OCI-LY1 (cell line): Measurements from ENCODE around the gene DBR1.

Experiments used
- H2AFZ ChIP-seq: fragments of 200-600 bp; sonication (generic), shearing (Covaris generic); 2 replicates; pipeline ENCODE4 v1.6.0; 2014; ENCODE audit warnings: antibody characterized with exemption, mild to moderate bottlenecking, low read length
- H3F3A ChIP-seq: fragments of 200-600 bp; sonication (generic), shearing (Covaris generic); 2 replicates; pipeline ENCODE4 v1.6.0; 2014; ENCODE audit warnings: mild to moderate bottlenecking, antibody characterized with exemption, low read length, moderate library complexity; ENCODE audit not compliant: insufficient read depth
- H3K27ac ChIP-seq: fragments of 200-600 bp; sonication (generic); 2 replicates; pipeline ENCODE4 v1.5.1; 2014; ENCODE audit warnings: low read length, mixed run types, mild to moderate bottlenecking, low read depth; ENCODE audit not compliant: poor library complexity, severe bottlenecking
- H3K27me3 ChIP-seq: fragments of 200-600 bp; sonication (generic); 2 replicates; pipeline ENCODE4 v1.6.0; 2014; ENCODE audit warnings: antibody characterized with exemption, mild to moderate bottlenecking, low read length, moderate library complexity; ENCODE audit not compliant: insufficient read depth
- H3K36me3 ChIP-seq: fragments of 200-600 bp; sonication (generic); 2 replicates; pipeline ENCODE4 v1.6.1; 2014; ENCODE audit warnings: mild to moderate bottlenecking, antibody characterized with exemption, low read length, moderate library complexity, mixed read lengths; ENCODE audit not compliant: insufficient read depth
- H3K4me1 ChIP-seq: fragments of 200-600 bp; sonication (generic); 2 replicates; pipeline ENCODE4 v1.5.1; 2014; ENCODE audit warnings: mild to moderate bottlenecking, low read length, moderate library complexity; ENCODE audit not compliant: insufficient read depth, severe bottlenecking
- H3K4me2 ChIP-seq: fragments of 200-600 bp; sonication (generic), shearing (Covaris generic); 2 replicates; pipeline ENCODE4 v1.6.1; 2014; ENCODE audit warnings: low read length
- H3K4me3 ChIP-seq: fragments of 200-600 bp; sonication (generic); 2 replicates; pipeline ENCODE4 v1.5.1; 2014; ENCODE audit warnings: low read length, low read depth, mild to moderate bottlenecking, mixed read lengths; ENCODE audit not compliant: poor library complexity, severe bottlenecking
- H3K79me2 ChIP-seq: fragments of 200-600 bp; shearing (Covaris generic); 2 replicates; pipeline ENCODE4 v1.6.1; 2016; ENCODE audit warnings: mixed run types, low read length, mixed read lengths; ENCODE audit not compliant: insufficient read depth
- H3K9ac ChIP-seq: fragments of 200-600 bp; sonication (generic), shearing (Covaris generic); 2 replicates; pipeline ENCODE4 v1.6.1; 2014; ENCODE audit warnings: mild to moderate bottlenecking, low read length, mixed read lengths
- H3K9me2 ChIP-seq: fragments of 200-600 bp; sonication (generic), shearing (Covaris generic); 2 replicates; pipeline ENCODE4 v1.6.1; 2014; ENCODE audit warnings: low read depth, mild to moderate bottlenecking, low read length, mixed read lengths
- H3K9me3 ChIP-seq: fragments of 200-600 bp; shearing (Covaris generic); 2 replicates; pipeline ENCODE4 v1.6.1; 2014; ENCODE audit warnings: low read length, mixed read lengths
- H4K20me1 ChIP-seq: fragments of 200-600 bp; sonication (generic), shearing (Covaris generic); 2 replicates; pipeline ENCODE4 v1.6.0; 2016; ENCODE audit warnings: mild to moderate bottlenecking, low read length; ENCODE audit not compliant: insufficient read depth
- CTCF ChIP-seq: fragments of 200-600 bp; sonication (generic), shearing (Covaris generic); IDR thresholded peaks from 2 replicates; pipeline ENCODE4 v1.5.1; 2017; ENCODE audit warnings: mild to moderate bottlenecking, antibody characterized with exemption, low read length, moderate library complexity, mixed read lengths
- EZH2 ChIP-seq: fragments of 200-600 bp; sonication (generic), shearing (Covaris generic); IDR thresholded peaks from 2 replicates; pipeline ENCODE4 v1.8.0; 2017; ENCODE audit warnings: borderline replicate concordance, mixed run types, mild to moderate bottlenecking, antibody characterized with exemption, low read length, moderate library complexity, mixed read lengths

Gene DBR1

GRCh38 chr3:138213398-138214085 lies 38.8 kb upstream of the DBR1 start:
- Histone ChIP-seq H2AFZ (no peak overlapping the region), H3K4me1 (no peaks in the 10 kb centered on the region), H3K27ac (no peak overlapping the region), H3K36me3 (peaks cover 38% of the 10 kb centered on the region), H3K9ac (no peak overlapping the region), H3K9me3 (no peaks in the 10 kb centered on the region), H3K79me2 (peaks cover 46% of the 10 kb centered on the region), H3K4me2 (no peak overlapping the region), H4K20me1 (no peaks in the 10 kb centered on the region), H3F3A (no peaks in the 10 kb centered on the region), H3K9me2 (no peaks in the 10 kb centered on the region), H3K27me3 (no peaks in the 10 kb centered on the region), H3K4me3 (no peak overlapping the region)
- TF ChIP-seq EZH2 (no peak), CTCF (no peak)

- H3K4me1 ChIP-seq, result no peaks in the 10 kb centered on the region
- no peak overlapping the region for H3K4me3 ChIP-seq
- no peaks in the 10 kb centered on the region for H3K9me3 ChIP-seq
- no peak overlapping the region for H2AFZ ChIP-seq
- H3K36me3 ChIP-seq, result peaks cover 46% of the 10 kb centered on the region
- H3K9me2 ChIP-seq, result no peaks in the 10 kb centered on the region
- no peaks in the 10 kb centered on the region for H4K20me1 ChIP-seq
- H3K9ac ChIP-seq, result no peak overlapping the region
- no peak overlapping the region for H3K4me2 ChIP-seq
- H3K27me3 ChIP-seq, result no peaks in the 10 kb centered on the region
- H3K27ac ChIP-seq, result no peak overlapping the region
- TF ChIP-seq EZH2 (no peak), CTCF (no peak)
- peaks cover 56% of the 10 kb centered on the region for H3K79me2 ChIP-seq
- H3F3A ChIP-seq, result no peaks in the 10 kb centered on the region
These were observed 35.8 kb upstream of the DBR1 start for GRCh38 chr3:138210528-138210927.

GRCh38 chr3:138206196-138206595 lies 31.5 kb upstream of the DBR1 start:
- Histone ChIP-seq H2AFZ (no peak overlapping the region), H3K9me2 (no peaks in the 10 kb centered on the region), H3K4me1 (no peaks in the 10 kb centered on the region), H4K20me1 (no peaks in the 10 kb centered on the region), H3F3A (no peaks in the 10 kb centered on the region), H3K27ac (no peak overlapping the region), H3K4me3 (no peak overlapping the region), H3K27me3 (no peaks in the 10 kb centered on the region), H3K79me2 (peaks cover 82% of the 10 kb centered on the region), H3K9me3 (no peaks in the 10 kb centered on the region), H3K36me3 (peaks cover 29% of the 10 kb centered on the region), H3K4me2 (no peak overlapping the region), H3K9ac (no peak overlapping the region)
- no peak for TF ChIP-seq EZH2

GRCh38 chr3:138205527-138205926 lies 30.8 kb upstream of the DBR1 start:
- no peaks in the 10 kb centered on the region for H3K4me1 ChIP-seq
- H3K79me2 ChIP-seq, result peaks cover 88% of the 10 kb centered on the region
- H3K4me3 ChIP-seq, result no peak overlapping the region

More at GRCh38 chr3:138205527-138205926, 30.8 kb upstream of the DBR1 start:
- H4K20me1 ChIP-seq, result no peaks in the 10 kb centered on the region
- TF ChIP-seq EZH2 (no peak), CTCF (no peak)
- peaks cover 25% of the 10 kb centered on the region for H3K36me3 ChIP-seq
- H3K27ac ChIP-seq, result no peak overlapping the region
- H3K4me2 ChIP-seq, result no peak overlapping the region
- H2AFZ ChIP-seq, result no peak overlapping the region
- no peaks in the 10 kb centered on the region for H3K9me3 ChIP-seq
- H3K9ac ChIP-seq, result no peak overlapping the region
- H3K9me2 ChIP-seq, result no peaks in the 10 kb centered on the region
- H3K27me3 ChIP-seq, result no peaks in the 10 kb centered on the region
- no peaks in the 10 kb centered on the region for H3F3A ChIP-seq
